IPS DF 6.9 (cell line): Measurements from ENCODE around the gene RAPGEF3.

Experiments used
- DNase-seq: peaks from one replicate; pipeline ENCODE4 v3.0.0-alpha.2; 2013; ENCODE audit warnings: low read depth, low spot score
- H3K27ac ChIP-seq: one replicate; pipeline ENCODE4 v1.5.1; 2013; ENCODE audit warnings: low read length, control low read depth
- H3K27me3 ChIP-seq: 2 replicates; pipeline ENCODE4 v1.6.1; 2013; ENCODE audit warnings: mild to moderate bottlenecking, low read length; ENCODE audit not compliant: control insufficient read depth, insufficient read depth
- H3K36me3 ChIP-seq: 2 replicates; pipeline ENCODE4 v1.6.1; 2013; ENCODE audit warnings: low read length; ENCODE audit not compliant: control insufficient read depth, insufficient read depth
- H3K4me1 ChIP-seq: 2 replicates; pipeline ENCODE4 v1.6.1; 2013; ENCODE audit warnings: low read length; ENCODE audit not compliant: control insufficient read depth, insufficient read depth
- H3K4me3 ChIP-seq: 2 replicates; pipeline ENCODE4 v1.5.1; 2013; ENCODE audit warnings: mild to moderate bottlenecking, low read length
- H3K9me3 ChIP-seq: 2 replicates; pipeline ENCODE4 v1.6.1; 2013; ENCODE audit warnings: low read length, inconsistent platforms; ENCODE audit not compliant: control insufficient read depth, insufficient read depth
- WGBS: extraction: QIAGEN DNeasy Blood & Tissue Kit; methylation state at CpG from one replicate; pipeline ENCODE4 v1.1.7; 2013; ENCODE audit warnings: mixed read lengths, missing lambda C conversion rate; ENCODE audit not compliant: insufficient read length, insufficient coverage; 5-methylcytosine and 5-hydroxymethylcytosine counted together

Gene RAPGEF3

DNA sequence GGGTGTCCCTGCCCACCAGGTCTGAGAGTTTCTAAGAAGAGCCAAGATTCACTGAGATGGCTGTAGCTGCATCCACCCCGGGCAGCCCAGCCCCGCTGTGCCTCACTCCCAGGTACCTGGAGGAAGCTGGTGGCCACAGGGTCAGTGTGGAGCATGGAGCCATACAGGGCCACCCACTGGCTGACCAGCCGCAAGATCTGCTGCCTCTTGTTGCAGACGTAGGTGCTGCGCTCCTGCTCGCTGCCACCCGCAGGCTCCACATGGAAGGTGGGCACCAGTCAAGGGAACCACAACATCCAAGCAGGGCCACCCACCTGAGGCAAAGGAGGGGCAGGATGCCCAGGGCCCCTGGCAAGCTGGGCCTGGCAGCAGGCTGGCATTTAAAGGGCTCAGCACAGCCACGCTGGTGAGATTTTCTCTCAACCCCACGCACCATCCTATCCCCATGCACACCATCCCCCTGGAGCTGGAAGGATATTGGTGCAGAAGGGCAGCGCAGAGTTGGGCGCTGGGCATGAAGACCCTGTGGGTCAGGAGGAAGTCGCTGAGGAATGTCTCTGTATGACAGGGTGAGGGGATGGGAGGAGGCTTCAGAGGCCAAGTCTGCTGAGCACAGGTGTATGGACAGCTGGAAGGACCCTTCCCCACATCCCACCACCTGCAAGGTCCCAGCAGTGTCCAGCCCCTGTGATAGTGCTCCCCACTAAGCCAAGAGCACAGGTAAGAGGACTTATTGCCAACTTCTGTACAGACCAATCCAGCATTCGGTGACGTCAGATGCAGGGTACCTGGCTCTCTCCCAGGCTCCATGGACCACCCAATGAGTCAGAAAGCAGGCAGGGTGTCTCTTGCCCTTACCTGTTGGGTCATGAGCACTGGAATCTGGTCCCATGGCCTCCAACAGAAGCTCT lies 10.8 kb downstream of the RAPGEF3 start:
- no peak overlapping the region for H3K27ac ChIP-seq
- no peaks in the 10 kb centered on the region for H3K27me3 ChIP-seq
- H3K9me3 ChIP-seq: no peaks in the 10 kb centered on the region
- H3K4me1 ChIP-seq: no peaks in the 10 kb centered on the region
- H3K4me3 ChIP-seq: no peak overlapping the region
- no peaks in the 10 kb centered on the region for H3K36me3 ChIP-seq
- no peak for DNase-seq
- WGBS: no CpG with 5 or more reads among the region's 14 CpGs

DNA sequence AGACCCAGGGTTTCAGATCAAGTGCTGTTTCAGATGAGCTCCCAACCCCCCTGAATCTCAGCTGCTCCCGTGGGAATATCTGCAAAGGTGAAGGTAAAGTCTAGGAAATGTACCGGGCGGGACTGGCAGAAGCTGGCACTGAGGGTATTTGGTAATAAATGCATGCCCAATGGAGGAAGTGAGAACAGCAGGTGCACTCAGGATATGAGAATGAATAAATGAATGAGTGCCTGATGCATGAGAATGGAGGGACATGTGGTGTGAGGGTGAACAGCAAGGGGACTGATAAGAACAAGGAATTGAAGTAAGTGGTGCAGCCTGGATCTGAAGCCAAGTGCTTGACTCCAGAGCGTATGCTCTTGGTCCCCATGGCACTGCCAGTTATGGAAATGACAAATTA lies 11.6 kb downstream of the RAPGEF3 start:
- no peaks in the 10 kb centered on the region for H3K36me3 ChIP-seq
- no peaks in the 10 kb centered on the region for H3K27me3 ChIP-seq
- H3K4me1 ChIP-seq: no peaks in the 10 kb centered on the region
- no peak for DNase-seq
- no CpG with 5 or more reads among the region's 4 CpGs for WGBS
- H3K4me3 ChIP-seq: no peak overlapping the region
- H3K9me3 ChIP-seq: no peaks in the 10 kb centered on the region
- H3K27ac ChIP-seq: no peak overlapping the region

DNA sequence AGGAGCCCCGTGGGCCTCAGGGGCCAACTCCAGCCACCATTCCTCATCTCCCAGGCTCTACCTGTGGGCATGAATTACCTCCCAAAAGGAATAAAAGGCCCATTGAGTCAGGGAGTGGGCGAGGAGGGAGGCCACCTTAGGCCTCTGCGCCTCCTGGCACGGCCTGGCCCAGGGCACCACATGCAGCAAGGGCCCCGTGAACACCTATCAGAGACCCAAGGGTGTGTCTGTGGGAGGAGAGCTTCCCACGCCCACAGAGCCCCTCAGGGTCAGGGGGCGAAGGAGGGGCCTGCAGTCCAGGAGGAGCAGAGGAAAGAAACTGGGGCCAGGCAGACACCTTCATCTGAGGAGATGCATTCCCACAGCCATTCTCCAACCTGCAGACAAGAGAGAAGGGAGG lies 12.2 kb downstream of the RAPGEF3 start:
- Histone ChIP-seq H3K9me3 (no peaks in the 10 kb centered on the region), H3K4me1 (no peaks in the 10 kb centered on the region), H3K4me3 (no peak overlapping the region), H3K27ac (no peak overlapping the region), H3K36me3 (no peaks in the 10 kb centered on the region), H3K27me3 (no peaks in the 10 kb centered on the region)
- no CpG with 5 or more reads among the region's 7 CpGs for WGBS
- no peak for DNase-seq

DNA sequence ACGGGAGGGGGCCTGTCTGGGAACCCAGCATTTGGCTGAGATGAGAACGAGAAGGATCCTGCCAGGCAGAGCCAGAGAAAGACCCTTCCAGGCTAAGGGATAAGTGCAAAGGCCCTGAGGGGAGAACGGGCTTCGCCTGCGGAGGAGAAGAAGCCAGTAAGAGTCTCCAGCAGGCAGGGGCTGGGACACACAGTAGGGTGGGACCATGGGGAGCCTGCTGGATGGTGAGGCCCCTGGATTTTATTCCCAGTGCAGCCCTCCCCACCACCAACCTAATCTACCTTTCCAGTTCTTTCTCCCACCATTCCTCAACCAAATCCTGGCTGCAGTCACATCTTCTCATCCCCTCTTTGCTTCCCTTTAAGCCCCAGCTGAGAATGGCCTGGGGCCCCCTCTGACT lies 12.6 kb downstream of the RAPGEF3 start:
- Histone ChIP-seq H3K4me1 (no peaks in the 10 kb centered on the region), H3K36me3 (no peaks in the 10 kb centered on the region), H3K27me3 (no peaks in the 10 kb centered on the region), H3K9me3 (no peaks in the 10 kb centered on the region), H3K4me3 (no peak overlapping the region), H3K27ac (no peak overlapping the region)
- no peak for DNase-seq
- WGBS: no CpG with 5 or more reads among the region's 5 CpGs

DNA sequence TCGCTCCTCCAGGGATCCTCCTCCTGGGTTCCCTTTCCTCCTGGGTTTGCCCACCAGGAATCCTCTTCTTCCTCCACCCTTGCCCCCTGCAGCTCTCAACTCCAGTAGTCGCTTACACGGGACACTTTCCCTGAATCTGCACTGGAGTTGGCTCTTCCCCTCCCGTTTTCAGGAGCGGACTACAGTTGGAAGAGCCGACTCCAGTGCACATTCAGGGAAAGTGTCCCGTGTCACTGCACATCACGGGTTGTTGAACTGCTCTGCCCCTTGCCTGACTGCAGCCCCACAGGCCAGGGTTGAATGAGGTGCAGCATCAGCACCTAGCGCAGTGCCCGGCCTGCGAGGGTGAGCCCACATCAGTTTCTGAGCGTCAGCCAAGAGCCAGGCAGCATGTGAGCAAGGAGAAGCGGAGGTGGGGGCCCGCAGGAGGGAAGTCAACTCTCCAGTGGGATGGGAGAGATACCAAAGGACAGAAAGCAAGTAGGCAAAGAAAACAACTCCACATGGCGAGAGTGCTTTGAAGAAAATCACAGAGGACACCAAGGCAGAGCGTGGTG lies 13.1 kb downstream of the RAPGEF3 start:
- H3K27me3 ChIP-seq: no peaks in the 10 kb centered on the region
- no peaks in the 10 kb centered on the region for H3K9me3 ChIP-seq
- H3K4me1 ChIP-seq: no peaks in the 10 kb centered on the region
- no peak for DNase-seq
- no peaks in the 10 kb centered on the region for H3K36me3 ChIP-seq
- no peak overlapping the region for H3K4me3 ChIP-seq
- no peak overlapping the region for H3K27ac ChIP-seq
- WGBS: no CpG with 5 or more reads among the region's 16 CpGs

DNA sequence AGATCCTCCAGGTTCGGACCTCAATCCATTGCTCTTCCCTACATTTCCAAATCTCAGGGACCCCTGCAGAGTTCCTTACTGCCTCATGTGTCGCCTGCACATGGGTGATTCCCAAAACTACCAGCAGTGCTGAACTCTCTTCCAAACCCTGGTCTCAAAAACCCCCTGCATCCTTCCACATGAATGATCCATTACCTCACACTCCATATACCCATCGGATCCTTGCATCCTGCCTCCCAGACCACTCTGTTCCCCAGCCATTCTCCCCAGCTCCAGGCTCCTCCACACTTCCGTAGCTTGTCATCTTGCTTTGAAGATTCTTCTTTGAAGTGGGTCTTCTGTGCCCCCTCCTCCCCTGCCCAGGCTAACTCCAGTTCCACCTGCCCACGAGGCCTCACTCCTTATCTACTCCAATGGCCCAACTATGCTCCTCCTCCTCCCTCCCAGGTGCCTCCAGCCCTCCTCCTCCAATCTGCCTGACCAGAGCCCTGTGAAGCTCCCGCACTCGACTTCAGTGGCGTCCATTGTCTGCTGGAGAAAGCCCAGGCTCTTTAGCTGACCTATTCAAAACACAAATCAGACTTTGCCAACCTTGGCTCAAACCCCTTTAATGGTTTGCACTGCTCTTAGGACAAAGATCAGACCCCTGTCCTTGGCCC lies 13.8 kb downstream of the RAPGEF3 start:
- Histone ChIP-seq H3K4me1 (no peaks in the 10 kb centered on the region), H3K9me3 (no peaks in the 10 kb centered on the region), H3K36me3 (no peaks in the 10 kb centered on the region), H3K27ac (no peak overlapping the region), H3K4me3 (no peak overlapping the region), H3K27me3 (no peaks in the 10 kb centered on the region)
- no CpG with 5 or more reads among the region's 8 CpGs for WGBS
- DNase-seq: no peak

DNA sequence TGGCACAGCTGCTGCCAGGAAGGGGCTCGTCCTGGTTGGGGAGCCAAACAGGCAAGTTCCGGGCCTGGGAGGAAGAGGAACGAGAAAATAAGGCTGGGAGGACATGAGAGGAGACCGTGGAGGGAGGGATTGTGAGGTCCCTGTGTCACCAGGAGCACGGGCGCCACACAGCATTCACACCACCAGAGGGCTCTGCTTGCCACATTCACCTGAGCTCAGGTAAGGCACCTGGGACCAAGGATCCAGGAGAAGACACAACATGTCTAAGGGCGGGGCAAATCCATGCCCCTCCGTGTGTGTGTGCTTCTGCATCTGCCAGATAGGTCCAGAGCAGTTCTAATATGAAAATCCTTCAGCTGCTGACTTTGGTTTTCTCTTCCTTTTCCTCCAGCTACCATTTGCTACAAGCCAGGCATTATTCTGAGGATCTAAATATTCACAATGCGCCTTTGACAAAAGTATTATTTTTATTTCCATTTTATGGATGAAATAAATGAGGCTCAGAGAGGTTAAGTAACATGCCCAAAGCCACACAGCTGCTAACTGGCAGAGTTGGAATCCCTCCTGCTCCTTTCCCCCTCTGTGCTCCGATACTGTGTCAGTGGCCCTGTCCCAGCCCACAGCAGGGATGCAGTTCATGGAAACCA lies 14.6 kb downstream of the RAPGEF3 start:
- no peaks in the 10 kb centered on the region for H3K4me1 ChIP-seq
- peak; percentile 70 for DNase-seq

DNA sequence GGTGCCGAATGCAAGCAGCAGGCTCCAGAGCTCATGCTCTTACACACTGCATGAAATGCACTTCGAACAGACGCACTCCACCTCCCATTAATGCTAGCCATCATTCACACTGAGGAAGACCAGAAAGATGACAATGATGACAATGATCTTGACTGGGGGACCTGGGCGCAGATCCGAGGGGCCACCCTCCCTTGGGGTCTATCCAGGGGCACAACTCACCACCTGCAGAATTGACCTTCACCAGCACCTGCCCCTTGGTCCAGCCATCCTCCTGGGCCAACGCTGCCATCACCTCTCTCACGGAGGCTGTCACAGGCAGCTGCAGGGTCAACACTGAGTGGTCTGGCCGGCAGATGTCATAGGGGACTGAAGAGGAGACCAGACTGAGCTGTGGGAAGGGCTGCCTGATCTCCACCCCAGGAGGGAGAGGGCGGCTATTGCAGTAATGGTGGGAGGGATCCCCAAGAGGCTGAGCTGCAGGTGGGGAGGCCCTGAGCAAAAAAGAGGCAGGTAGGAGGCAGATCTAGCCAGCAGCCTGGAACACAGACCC lies 15.3 kb downstream of the RAPGEF3 start:
- Histone ChIP-seq H3K27me3 (no peaks in the 10 kb centered on the region), H3K4me3 (no peak overlapping the region), H3K36me3 (no peaks in the 10 kb centered on the region), H3K9me3 (no peaks in the 10 kb centered on the region), H3K27ac (no peak overlapping the region), H3K4me1 (no peaks in the 10 kb centered on the region)
- no CpG with 5 or more reads among the region's 9 CpGs for WGBS
- no peak for DNase-seq

More for the DNA sequence above, 14.6 kb downstream of the RAPGEF3 start:
- H3K9me3 ChIP-seq: no peaks in the 10 kb centered on the region
- no peaks in the 10 kb centered on the region for H3K36me3 ChIP-seq
- no peak overlapping the region for H3K4me3 ChIP-seq
- WGBS: no CpG with 5 or more reads among the region's 10 CpGs
- no peak overlapping the region for H3K27ac ChIP-seq
- H3K27me3 ChIP-seq: no peaks in the 10 kb centered on the region

DNA sequence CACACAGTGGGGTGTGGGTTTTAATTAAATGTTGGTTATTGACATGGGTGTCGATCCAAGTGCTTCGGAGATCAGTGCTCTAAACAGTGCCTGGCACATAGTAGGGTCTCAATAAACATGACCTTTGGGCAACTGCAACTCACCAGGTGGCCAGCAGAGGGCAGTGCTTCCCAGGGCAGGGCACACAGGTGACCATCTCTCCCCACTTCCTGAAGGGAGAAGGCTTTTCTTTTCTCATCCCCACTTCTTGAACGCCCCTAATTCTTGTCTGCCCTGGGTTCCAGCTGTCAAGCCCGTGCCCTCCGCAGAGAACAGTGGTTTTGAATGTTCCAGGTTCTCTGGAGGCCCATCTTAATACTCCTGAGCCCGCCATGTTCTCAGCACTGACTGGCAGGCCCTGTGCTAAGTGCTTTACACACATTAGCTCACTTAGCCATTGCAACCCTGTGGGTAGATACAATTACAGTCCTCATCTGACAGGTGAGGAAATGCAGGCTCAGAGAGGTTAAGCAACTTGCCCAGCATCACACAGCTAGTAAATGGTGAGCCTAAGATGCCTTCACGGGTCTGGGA lies 16.3 kb downstream of the RAPGEF3 start:
- peak; percentile 60 for DNase-seq
- Histone ChIP-seq H3K4me3 (no peak overlapping the region), H3K36me3 (no peaks in the 10 kb centered on the region), H3K27me3 (no peaks in the 10 kb centered on the region), H3K4me1 (no peaks in the 10 kb centered on the region), H3K9me3 (no peaks in the 10 kb centered on the region), H3K27ac (no peak overlapping the region)
- no CpG with 5 or more reads among the region's 7 CpGs for WGBS

DNA sequence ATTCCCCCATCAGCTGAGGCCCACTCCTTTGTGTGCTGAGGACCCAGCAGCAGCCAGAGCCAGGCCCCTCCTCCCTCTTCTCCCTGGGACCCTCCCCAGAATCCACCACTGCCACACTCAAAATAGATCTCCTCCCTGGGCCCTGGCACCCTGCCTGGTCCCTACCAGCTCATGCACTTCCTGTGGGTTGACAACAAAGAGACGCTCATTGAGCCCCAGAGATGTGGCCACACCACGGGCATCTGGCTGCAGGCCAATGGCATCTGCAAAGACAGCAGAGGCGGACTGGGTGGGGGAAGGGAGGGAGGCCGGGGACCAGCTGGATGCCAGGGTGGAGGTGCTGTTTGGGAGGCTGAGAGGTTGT lies 17.4 kb downstream of the RAPGEF3 start:
- Histone ChIP-seq H3K4me1 (no peaks in the 10 kb centered on the region), H3K27me3 (no peaks in the 10 kb centered on the region), H3K4me3 (no peak overlapping the region), H3K27ac (no peak overlapping the region), H3K36me3 (no peaks in the 10 kb centered on the region), H3K9me3 (no peaks in the 10 kb centered on the region)
- no CpG with 5 or more reads among the region's 4 CpGs for WGBS
- DNase-seq: no peak
